Naive thymus-derived CD8-positive, alpha-beta T cell (primary cell): ENCODE measurements around the gene SAP130. TPM values are rescaled to one million over a fixed set of nuclear protein-coding genes. Genes with fewer than 3 reads are reported as not detected.

Experiments
- ATAC-seq, 2 donors: fragments of 150-1000 bp; cut with Tn5 transposase in 1 of 2; sonication (Bioruptor Pico), chemical (Tn5 transposase) in 1 of 2; 1 replicate in 1 of 2; 2 replicates in 1 of 2; pipeline ENCODE4 v1.10.0; 2021; ENCODE audit warnings: mild to moderate bottlenecking in 2 of 2, moderate library complexity in 2 of 2
- POLR2A ChIA-PET: fragments of 350-600 bp; sonication (Branson Sonifier 250); formaldehyde crosslinking; loops from one replicate; lab custom pipeline; 2021; ENCODE audit warnings: antibody characterized with exemption; lab: Charles Lee
- DNase-seq, 10 donors: peaks; one replicate each; pipeline versions ENCODE4 v3.0.0 to v3.0.0-alpha.2; 2020 to 2022
- H3K27ac Mint-ChIP-seq, 10 donors: one replicate each; pipeline ENCODE4 v1.8.0; 2020 to 2022; ENCODE audit warnings: mild to moderate bottlenecking in 10 of 10, mixed read lengths in 10 of 10, moderate library complexity in 4 of 10, inconsistent platforms in 1 of 10
- H3K27me3 Mint-ChIP-seq, 5 donors: one replicate each; pipeline ENCODE4 v1.8.0; 2021 to 2022; ENCODE audit warnings: mixed read lengths in 5 of 5
- H3K36me3 Mint-ChIP-seq, 3 donors: one replicate each; pipeline ENCODE4 v1.8.0; 2020 to 2022; ENCODE audit warnings: mixed read lengths in 3 of 3, mild to moderate bottlenecking in 2 of 3, inconsistent platforms in 1 of 3
- H3K4me1 Mint-ChIP-seq, 4 donors: one replicate each; pipeline ENCODE4 v1.8.0; 2021 to 2022; ENCODE audit warnings: mixed read lengths in 4 of 4
- H3K4me3 Mint-ChIP-seq, 10 donors: one replicate each; pipeline ENCODE4 v1.8.0; 2020 to 2022; ENCODE audit warnings: mild to moderate bottlenecking in 10 of 10, mixed read lengths in 10 of 10, moderate library complexity in 6 of 10, inconsistent platforms in 1 of 10
- H3K9me3 Mint-ChIP-seq, 9 donors: one replicate each; pipeline ENCODE4 v1.8.0; 2020 to 2022; ENCODE audit warnings: mixed read lengths in 9 of 9, mild to moderate bottlenecking in 3 of 9, inconsistent platforms in 1 of 9, moderate library complexity in 1 of 9
- polyA plus RNA-seq, 3 donors: library from polyadenylated mRNA; unstranded; fragments of 300-500 nt; fragmentation: Illumina TruSeq; gene quantifications; one replicate each; pipeline ENCODE4 v1.2.3, GENCODE V29; 2021
- total RNA-seq, 8 experiments: library from RNA in 2 of 8; stranded (reverse) in 2 of 8; gene quantifications; one replicate each; pipeline ENCODE4 v1.2.3 and lab custom pipeline; 2021 to 2026

Gene SAP130
- total and polyA plus RNA-seq, 5 experiments from 2014 or later, result 5.4 to 31.2 (median 12.1) TPM

DNA sequence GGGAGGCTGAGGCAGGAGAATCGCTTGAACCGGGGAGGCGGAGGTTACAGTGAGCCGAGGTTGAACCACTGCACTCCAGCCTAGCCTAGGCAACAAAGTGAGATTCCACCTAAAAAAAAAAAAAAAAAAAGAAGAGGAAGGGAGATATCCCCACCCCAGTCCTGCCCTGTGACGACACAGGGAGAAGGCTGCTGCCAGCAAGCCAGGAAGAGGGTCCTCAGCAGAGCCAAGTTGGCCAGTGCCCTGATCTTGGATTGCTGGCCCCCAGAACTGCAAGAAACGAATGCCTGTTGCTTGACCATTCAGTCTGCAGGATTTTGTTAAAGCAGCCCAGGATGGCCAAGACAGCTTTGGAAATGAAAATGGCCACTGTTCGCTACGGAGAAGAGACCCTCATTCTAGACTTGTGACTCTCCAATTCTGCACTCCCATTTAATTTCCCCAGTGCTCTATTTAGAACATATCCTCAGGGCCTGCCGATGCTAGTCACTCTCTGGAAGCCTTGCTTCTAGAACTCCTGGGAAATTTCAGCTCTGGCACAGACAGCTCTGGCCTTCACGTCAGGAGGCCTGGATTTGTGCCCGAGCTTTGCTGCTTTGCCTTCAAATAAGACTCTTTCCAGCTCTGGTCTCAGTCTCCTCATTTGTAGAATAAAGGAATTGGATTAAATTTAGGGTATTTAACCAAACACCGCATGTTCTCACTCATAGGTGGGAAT is 126.4 kb downstream of the SAP130 start:
- POLR2A ChIA-PET, result no interaction called here
- Mint-ChIP-seq H3K27ac (no peak overlapping the region), H3K4me3 (no peak overlapping the region), H3K9me3 (no peaks in the 10 kb centered on the region), H3K4me1 (peaks cover 0 to 15% (median 0%) of the 10 kb centered on the region in 4 donors), H3K27me3 (peaks cover 2 to 15% (median 6%) of the 10 kb centered on the region in 5 donors), H3K36me3 (no peaks in the 10 kb centered on the region)
- ATAC-seq (no peak), DNase-seq (no peak)

DNA sequence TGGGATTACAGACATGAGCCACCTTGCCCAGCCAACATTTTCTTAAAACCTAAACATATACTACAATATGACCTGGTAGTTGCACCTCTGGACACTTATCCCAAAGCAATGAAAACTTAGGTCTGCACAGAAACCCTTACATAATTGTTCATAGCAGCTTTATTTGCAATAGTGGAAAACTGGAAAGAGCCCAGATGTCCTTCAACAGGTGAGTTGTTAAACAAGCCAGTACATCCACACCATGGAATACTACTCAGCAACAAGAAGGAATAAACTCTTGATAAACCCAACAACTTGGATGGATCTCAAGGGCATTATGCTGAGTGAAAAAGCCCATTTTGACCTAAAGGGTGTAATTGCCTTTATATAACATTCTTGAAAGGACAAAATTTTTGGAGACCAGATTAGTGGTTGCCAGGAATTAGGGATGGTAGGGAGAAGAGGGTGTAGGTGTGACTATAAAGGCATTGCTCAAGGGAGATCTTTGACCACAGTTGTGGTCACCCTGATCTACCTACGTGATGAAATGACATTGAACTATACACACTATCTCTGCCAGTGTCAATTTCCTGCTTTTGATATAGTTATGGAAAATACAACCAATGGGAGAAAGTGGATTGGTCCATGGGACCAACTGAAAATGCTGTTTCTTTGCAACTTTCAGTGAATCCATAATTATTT is 130.2 kb downstream of the SAP130 start:
- peaks cover 0 to 2% (median 0%) of the 10 kb centered on the region in 5 donors for H3K27me3 Mint-ChIP-seq
- no peaks in the 10 kb centered on the region for H3K9me3 Mint-ChIP-seq
- no peaks in the 10 kb centered on the region for H3K36me3 Mint-ChIP-seq
- H3K4me3 Mint-ChIP-seq, result no peak overlapping the region
- DNase-seq (no peak), ATAC-seq (no peak)
- POLR2A ChIA-PET, result no interaction called here
- peaks cover 0 to 16% (median 0%) of the 10 kb centered on the region in 4 donors for H3K4me1 Mint-ChIP-seq
- H3K27ac Mint-ChIP-seq, result no peak overlapping the region

DNA sequence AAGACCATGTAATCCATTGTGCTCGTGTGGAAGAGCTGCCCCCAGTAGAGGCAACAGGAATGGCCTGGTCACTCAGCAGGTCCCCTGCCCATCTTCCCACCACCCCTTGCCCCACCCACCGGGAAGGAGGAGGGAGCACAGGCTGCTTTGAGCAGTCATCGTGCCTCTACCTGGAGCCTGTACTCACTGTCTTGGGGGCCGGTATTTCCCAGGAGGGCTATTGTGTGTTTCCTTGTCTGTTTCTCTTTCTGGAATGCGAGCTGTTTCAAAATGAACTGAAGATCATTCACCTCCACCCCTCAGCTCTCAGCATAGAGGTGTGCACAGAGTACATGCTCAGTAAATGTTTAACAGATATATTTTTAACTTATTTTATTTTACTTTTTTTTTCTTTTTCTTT is 134.4 kb downstream of the SAP130 start:
- Mint-ChIP-seq H3K27me3 (no peaks in the 10 kb centered on the region), H3K9me3 (no peaks in the 10 kb centered on the region), H3K27ac (peak overlapping the region in 1 of 10 donors; percentile 29), H3K36me3 (peaks cover 0 to 2% (median 0%) of the 10 kb centered on the region in 3 donors), H3K4me1 (peaks cover 12 to 30% (median 14%) of the 10 kb centered on the region in 4 donors), H3K4me3 (no peak overlapping the region)
- DNase-seq (no peak), ATAC-seq (no peak)
- POLR2A ChIA-PET, result no interaction called here

DNA sequence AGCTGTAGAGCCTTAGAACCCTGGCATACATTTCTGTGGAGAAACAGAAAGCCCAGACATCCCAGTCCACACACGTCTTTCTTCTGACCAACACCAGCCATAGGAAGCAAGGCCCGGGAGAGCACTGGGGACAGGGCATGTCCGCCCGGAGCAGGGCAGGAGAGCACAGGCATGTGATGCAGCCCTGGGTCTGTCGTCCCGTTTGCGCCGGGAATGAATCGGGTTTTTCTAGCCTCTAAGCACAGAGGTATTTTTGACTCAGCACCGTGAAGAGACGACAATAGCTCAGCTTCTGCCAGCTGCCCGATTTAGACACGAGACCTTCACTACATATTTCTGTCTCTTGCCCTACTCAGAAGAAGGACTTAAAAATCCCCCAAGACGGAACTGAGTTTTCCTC is 134.8 kb downstream of the SAP130 start:
- POLR2A ChIA-PET, result no interaction called here
- peaks cover 12 to 26% (median 15%) of the 10 kb centered on the region in 4 donors for H3K4me1 Mint-ChIP-seq
- ATAC-seq (no peak), DNase-seq (no peak)
- no peaks in the 10 kb centered on the region for H3K9me3 Mint-ChIP-seq
- H3K4me3 Mint-ChIP-seq, result no peak overlapping the region
- no peaks in the 10 kb centered on the region for H3K27me3 Mint-ChIP-seq
- peaks cover 0 to 2% (median 0%) of the 10 kb centered on the region in 3 donors for H3K36me3 Mint-ChIP-seq
- H3K27ac Mint-ChIP-seq, result peak overlapping the region in 2 of 10 donors; percentile 5 to 72

DNA sequence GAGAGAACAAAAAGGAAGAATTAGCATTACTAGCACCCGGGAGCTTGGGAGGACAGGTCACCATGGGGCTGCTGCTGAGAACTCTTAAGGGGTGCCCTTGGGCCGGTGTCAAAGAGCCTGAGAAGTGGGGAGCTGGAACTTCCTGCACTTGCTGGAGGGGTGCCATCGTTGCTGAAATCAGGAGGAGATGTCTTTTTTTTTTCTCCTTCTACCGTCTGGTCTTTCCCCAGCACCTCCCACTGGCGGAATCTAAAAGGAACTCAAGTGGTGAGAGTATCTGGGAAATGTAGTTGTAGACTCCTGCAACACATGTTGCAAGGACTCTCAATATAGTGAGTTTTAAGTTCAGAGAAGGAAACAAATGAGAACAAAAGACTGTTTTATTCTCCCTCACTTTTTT is 136.0 kb downstream of the SAP130 start:
- no peaks in the 10 kb centered on the region for H3K9me3 Mint-ChIP-seq
- peak overlapping the region in 3 of 10 donors; percentile 20 to 75 (median 41) for H3K27ac Mint-ChIP-seq

More for the DNA sequence above, 136.0 kb downstream of the SAP130 start:
- DNase-seq (no peak), ATAC-seq (no peak)
- Mint-ChIP-seq H3K27me3 (no peaks in the 10 kb centered on the region), H3K36me3 (peaks cover 0 to 2% (median 0%) of the 10 kb centered on the region in 3 donors), H3K4me1 (peaks cover 22 to 34% (median 26%) of the 10 kb centered on the region in 4 donors), H3K4me3 (no peak overlapping the region)
- POLR2A ChIA-PET, result interaction anchor here (0.6 kb wide), 1 partner anchor 116 kb away, joined by 3 read pairs; no protein-coding TSS in a partner anchor

Other genes starting within 250 kb of the SAP130 start
- gene WDR33, start 216.9 kb downstream of the SAP130 start, total RNA-seq, result 10 to 100 TPM; 90.2 to 92.5 TPM
- 10 to 100 TPM; 26.4 to 48.1 (median 31.3) TPM for gene WDR33, start 216.9 kb downstream of the SAP130 start, polyA plus RNA-seq
- 10 to 100 TPM; 28.1 to 29.6 TPM for gene POLR2D, start 169.9 kb downstream of the SAP130 start, total RNA-seq
- gene POLR2D, start 169.9 kb downstream of the SAP130 start, polyA plus RNA-seq, result 10 to 100 TPM; 27.0 to 42.3 (median 34.4) TPM
- 10 to 100 TPM; 13.5 to 14.0 TPM for gene AMMECR1L, start 142.1 kb downstream of the SAP130 start, total RNA-seq
- 1 to 10 TPM; 2.6 to 7.0 (median 3.2) TPM for gene AMMECR1L, start 142.1 kb downstream of the SAP130 start, polyA plus RNA-seq
- 10 to 100 TPM; 44.4 to 52.0 TPM for gene UGGT1, start 63.1 kb upstream of the SAP130 start, total RNA-seq
- gene UGGT1, start 63.1 kb upstream of the SAP130 start, polyA plus RNA-seq, result 10 to 100 TPM in 2 of 3 donors, 1 to 10 TPM in 1; 9.6 to 14.9 (median 10.0) TPM